Thyroid gland (tissue), 4 donors: ENCODE data around the gene WASF3. TPM values are rescaled to one million over a fixed set of nuclear protein-coding genes. Genes with fewer than 3 reads are reported as not detected.
"Not testable (repeated sequence)": the region's sequence is repeated elsewhere in the genome, so short reads cannot be mapped to it uniquely, and the experiment has no call there.

Experiments used
- DNase-seq, 2 donors: peaks; one replicate each; pipeline ENCODE4 v3.0.0-alpha.2; 2019
- H3K27ac ChIP-seq, 3 donors: fragments of 200-600 bp; sonication (generic); 1 replicate in 2 of 3; 2 replicates in 1 of 3; pipeline ENCODE4 v1.5.1; 2016 to 2019; ENCODE audit warnings: mild to moderate bottlenecking in 1 of 3, moderate library complexity in 1 of 3
- H3K27me3 ChIP-seq: fragments of 200-600 bp; sonication (generic); one replicate; pipeline ENCODE4 v1.5.1; 2019
- H3K36me3 ChIP-seq, 2 donors: fragments of 200-600 bp; sonication (generic); one replicate each; pipeline ENCODE4 v1.5.1; 2016 to 2019
- H3K4me1 ChIP-seq, 2 donors: fragments of 200-600 bp; sonication (generic); one replicate each; pipeline ENCODE4 v1.5.1; 2017 to 2019
- H3K4me3 ChIP-seq, 3 donors: fragments of 200-600 bp; sonication (generic); replicated peaks in 1 of 3; 1 replicate in 2 of 3; 2 replicates in 1 of 3; pipeline ENCODE4 v1.5.1; 2016; ENCODE audit warnings: mild to moderate bottlenecking in 1 of 3
- H3K9me3 ChIP-seq: fragments of 200-600 bp; sonication (generic); one replicate; pipeline ENCODE4 v1.5.1; 2017
- CTCF ChIP-seq, 6 experiments: fragments of 200-600 bp in 3 of 6; fragments of 450-650 bp in 3 of 6; sonication (generic) in 3 of 6; IDR thresholded peaks; one replicate each; pipeline ENCODE4 v1.5.1; 2016 to 2019; ENCODE audit warnings: antibody characterized with exemption in 6 of 6, mild to moderate bottlenecking in 2 of 6, inconsistent platforms in 1 of 6, moderate library complexity in 1 of 6
- POLR2A ChIP-seq, 2 donors: fragments of 450-650 bp; IDR thresholded peaks; one replicate each; pipeline ENCODE4 v1.6.1; 2017; ENCODE audit warnings: antibody characterized with exemption in 2 of 2, mild to moderate bottlenecking in 2 of 2, moderate library complexity in 1 of 2
- WGBS, 2 donors: methylation state at CpG; one replicate each; pipeline ENCODE4 v1.1.5; 2017; 5-methylcytosine and 5-hydroxymethylcytosine counted together
- intact Hi-C: fragments of 100-400 bp; cut with DNase I; formaldehyde crosslinking; loops from one replicate; pipeline ENCODE4 v1.15.1; 2023
- total RNA-seq, 4 donors: library from RNA; depleted of rRNA; stranded (reverse); fragments of >200 nt; gene quantifications; one replicate each; pipeline ENCODE4 v1.2.3, GENCODE V29; 2016

WASF3 gene
- total RNA-seq, 4 donors from 2014 or later = 41.0 to 56.1 (median 48.6) TPM

- WGBS, 2 donors = 72% methylated on average over 3 of the region's 3 CpGs
- intact Hi-C loops = no loop called here
These were observed 65.6 kb downstream of the WASF3 start for GRCh38 chr13:26623125-26623524.

GRCh38 chr13:26624572-26624971 lies 67.1 kb downstream of the WASF3 start:
- no peak overlapping the region for H3K4me3 ChIP-seq
- no peak overlapping the region for H3K27ac ChIP-seq
- H3K36me3 ChIP-seq = no peaks in the 10 kb centered on the region
- TF ChIP-seq CTCF (IDR thresholded peaks at IDR 0.05) (no peak), POLR2A (IDR thresholded peaks at IDR 0.05) (no peak)
- intact Hi-C loops = no loop called here
- H3K4me1 ChIP-seq = peaks cover 0 to 9% of the 10 kb centered on the region in 2 donors
- no peak for DNase-seq
- H3K9me3 ChIP-seq = no peaks in the 10 kb centered on the region
- H3K27me3 ChIP-seq = no peaks in the 10 kb centered on the region
- WGBS, 2 donors = 93 to 96% methylated on average over 1 of the region's 1 CpG

More at GRCh38 chr13:26623125-26623524, 65.6 kb downstream of the WASF3 start:
- DNase-seq = no peak
- TF ChIP-seq CTCF (IDR thresholded peaks at IDR 0.05) (no peak), POLR2A (IDR thresholded peaks at IDR 0.05) (no peak)
- Histone ChIP-seq H3K27me3 (no peaks in the 10 kb centered on the region), H3K4me1 (peaks cover 0 to 3% of the 10 kb centered on the region in 2 donors), H3K27ac (no peak overlapping the region), H3K4me3 (no peak overlapping the region), H3K9me3 (no peaks in the 10 kb centered on the region), H3K36me3 (no peaks in the 10 kb centered on the region)

GRCh38 chr13:26626271-26626670 lies 68.8 kb downstream of the WASF3 start:
- Histone ChIP-seq H3K27me3 (no peaks in the 10 kb centered on the region), H3K27ac (no peak overlapping the region), H3K4me1 (peaks cover 0 to 9% of the 10 kb centered on the region in 2 donors), H3K9me3 (no peaks in the 10 kb centered on the region), H3K36me3 (no peaks in the 10 kb centered on the region), H3K4me3 (no peak overlapping the region)
- WGBS, 2 donors = 97 to 100% methylated on average over 2 of the region's 2 CpGs
- intact Hi-C loops = no loop called here
- no peak for TF ChIP-seq CTCF (IDR thresholded peaks at IDR 0.05)
- no peak for TF ChIP-seq POLR2A (IDR thresholded peaks at IDR 0.05)
- DNase-seq = no peak

- no peaks in the 10 kb centered on the region for H3K36me3 ChIP-seq
- H3K4me3 ChIP-seq = no peak overlapping the region
- no peak overlapping the region for H3K27ac ChIP-seq
- H3K27me3 ChIP-seq = no peaks in the 10 kb centered on the region
- no peaks in the 10 kb centered on the region for H3K9me3 ChIP-seq
- intact Hi-C loops = no loop called here
- peaks cover 0 to 9% of the 10 kb centered on the region in 2 donors for H3K4me1 ChIP-seq
- peak in 3 of 6 experiments; percentile 10 to 31 (median 22) for TF ChIP-seq CTCF (IDR thresholded peaks at IDR 0.05)
- no peak for TF ChIP-seq POLR2A (IDR thresholded peaks at IDR 0.05)
- peak; percentile 24 to 33 for DNase-seq
- WGBS, 2 donors = 90 to 98% methylated on average over 7 to 8 of the region's 8 CpGs
These were observed 71.2 kb downstream of the WASF3 start for GRCh38 chr13:26628706-26629105.

GRCh38 chr13:26629260-26629825 lies 71.9 kb downstream of the WASF3 start:
- WGBS, 2 donors = 90 to 91% methylated on average over 5 of the region's 5 CpGs
- Histone ChIP-seq H3K9me3 (no peaks in the 10 kb centered on the region), H3K27ac (no peak overlapping the region), H3K4me1 (peaks cover 0 to 9% of the 10 kb centered on the region in 2 donors), H3K4me3 (no peak overlapping the region), H3K36me3 (no peaks in the 10 kb centered on the region), H3K27me3 (no peaks in the 10 kb centered on the region)
- intact Hi-C loops = no loop called here
- TF ChIP-seq CTCF (IDR thresholded peaks at IDR 0.05) (no peak), POLR2A (IDR thresholded peaks at IDR 0.05) (no peak)
- DNase-seq = peak; percentile 26 to 30

- not testable (repeated sequence) for DNase-seq
- 97 to 99% methylated on average over 6 of the region's 6 CpGs for WGBS, 2 donors
These were observed 78.2 kb downstream of the WASF3 start for GRCh38 chr13:26635634-26636033.

GRCh38 chr13:26636073-26636472 lies 78.6 kb downstream of the WASF3 start:
- H3K27ac ChIP-seq, H3K4me3 ChIP-seq, DNase-seq, H3K9me3 ChIP-seq, intact Hi-C loops, H3K36me3 ChIP-seq, H3K27me3 ChIP-seq, H3K4me1 ChIP-seq: not testable (repeated sequence)
- 78 to 90% methylated on average over 8 of the region's 8 CpGs for WGBS, 2 donors

More at GRCh38 chr13:26635634-26636033, 78.2 kb downstream of the WASF3 start:
- H3K4me3 ChIP-seq, H3K27me3 ChIP-seq, H3K9me3 ChIP-seq, H3K27ac ChIP-seq, H3K4me1 ChIP-seq, intact Hi-C loops, H3K36me3 ChIP-seq: not testable (repeated sequence)
